ENCODE data around the gene ID1.

- peak; percentile 16; the same call in 1 of the 2 replicates for TF ChIP-seq ZFP3 (CRISPR knock-in tag; IDR thresholded peaks at IDR 0.05)
- no peak for TF ChIP-seq ISL1 (CRISPR knock-in tag; IDR thresholded peaks at IDR 0.05)
- no peak for TF ChIP-seq TOX (CRISPR knock-in tag; IDR thresholded peaks at IDR 0.05; ENCODE audit: borderline replicate concordance)
- peak; percentile 10; the same call in 1 of the 2 replicates for TF ChIP-seq PATZ1 (CRISPR knock-in tag; IDR thresholded peaks at IDR 0.05; ENCODE audit: borderline replicate concordance)
- 0 out of 2 replicates have a peak, but pooled peaks have one; percentile 16 for TF ChIP-seq CSRNP3 (CRISPR knock-in tag; IDR thresholded peaks at IDR 0.05)
- TF ChIP-seq ZNF565 (CRISPR knock-in tag; conservative IDR thresholded peaks at IDR 0.05; ENCODE audit: low read depth) = peak; percentile 81
- no peak for TF ChIP-seq ZFP30 (CRISPR knock-in tag; IDR thresholded peaks at IDR 0.05)
- TF ChIP-seq GLIS3 (CRISPR knock-in tag; IDR thresholded peaks at IDR 0.05) = 0 out of 2 replicates have a peak, but pooled peaks have one; percentile 39
- no peak for TF ChIP-seq ESRRG (CRISPR knock-in tag; IDR thresholded peaks at IDR 0.05)
These were observed 9.3 kb upstream of the ID1 start for GRCh38 chr20:31595654-31596411.
